Measurements from ENCODE around the gene SLC13A4. TPM values are rescaled to one million over a fixed set of nuclear protein-coding genes. Genes with fewer than 3 reads are reported as not detected.

The SLC13A4 gene
- total RNA-seq, 6 donors from 2014 or later: 0.20 to 0.30 TPM; not detected in 4

DNA sequence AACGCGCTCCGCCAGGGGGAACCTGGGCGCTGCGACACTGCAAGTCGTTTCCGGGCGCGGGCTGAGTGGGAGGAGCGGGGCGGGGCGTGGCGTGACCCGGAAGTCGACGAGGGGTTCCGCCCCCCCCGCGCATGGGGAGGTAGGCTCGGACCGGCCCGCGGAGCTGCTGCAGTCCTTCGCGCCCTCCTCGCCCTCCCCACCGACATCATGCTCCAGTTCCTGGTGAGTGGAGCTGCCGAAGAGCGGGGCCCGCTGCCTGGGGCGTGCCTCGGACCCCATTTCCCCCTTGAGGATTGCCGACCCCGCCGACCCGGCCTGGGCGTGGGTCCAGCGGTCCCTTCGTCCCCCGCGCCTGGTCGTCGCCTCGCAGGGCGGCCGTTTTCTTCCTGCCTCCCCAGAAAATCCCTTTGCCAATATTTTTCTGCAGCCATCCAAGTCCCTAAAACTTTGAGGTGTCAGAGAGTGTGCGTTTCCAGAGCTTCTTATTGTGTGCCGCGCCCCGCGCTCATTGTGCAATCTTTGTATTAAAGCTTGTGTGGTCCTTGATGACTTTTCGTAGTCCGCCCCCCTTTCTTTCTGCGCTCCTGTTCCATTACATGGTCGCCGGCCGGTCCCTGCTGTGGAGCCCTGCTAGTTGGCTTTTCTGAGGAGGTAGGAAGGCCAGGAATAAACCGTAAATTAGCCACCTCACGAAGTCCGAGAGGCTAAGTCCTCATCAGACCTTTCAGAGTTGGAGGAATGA, 65.4 kb downstream of the SLC13A4 start, which contains the start of gene STMP1:
STMP1 (plus strand) TSS at position 142 of the 742 bp plus-strand sequence.
- Histone ChIP-seq H3K4me3 (peak within 1 kb of the TSS; percentile 74 to 97 (median 92)), H3K36me3 (peaks cover 0 to 3% (median 0%) of the 10 kb centered on the region in 4 donors), H3K4me1 (peaks cover 20 to 52% (median 24%) of the 10 kb centered on the region in 4 donors), H3K27ac (peak within 1 kb of the TSS; percentile 87 to 93 (median 90)), H3K27me3 (no peaks in the 10 kb centered on the region), H3K9me3 (no peaks in the 10 kb centered on the region)
- DNase-seq (peak; percentile 96 to 99), ATAC-seq (ENCODE audit: low FRiP score in 2 of 2) (peak; percentile 99)
- peak in 1 of 4 donors; percentile 49 for TF ChIP-seq EP300 (IDR thresholded peaks at IDR 0.05)
- TF ChIP-seq POLR2A (IDR thresholded peaks at IDR 0.05): peak in 3 of 4 donors; percentile 89 to 96 (median 92)
- TF ChIP-seq POLR2AphosphoS5 (IDR thresholded peaks at IDR 0.05): peak; percentile 96 to 98
- TF ChIP-seq, protein P1, sequence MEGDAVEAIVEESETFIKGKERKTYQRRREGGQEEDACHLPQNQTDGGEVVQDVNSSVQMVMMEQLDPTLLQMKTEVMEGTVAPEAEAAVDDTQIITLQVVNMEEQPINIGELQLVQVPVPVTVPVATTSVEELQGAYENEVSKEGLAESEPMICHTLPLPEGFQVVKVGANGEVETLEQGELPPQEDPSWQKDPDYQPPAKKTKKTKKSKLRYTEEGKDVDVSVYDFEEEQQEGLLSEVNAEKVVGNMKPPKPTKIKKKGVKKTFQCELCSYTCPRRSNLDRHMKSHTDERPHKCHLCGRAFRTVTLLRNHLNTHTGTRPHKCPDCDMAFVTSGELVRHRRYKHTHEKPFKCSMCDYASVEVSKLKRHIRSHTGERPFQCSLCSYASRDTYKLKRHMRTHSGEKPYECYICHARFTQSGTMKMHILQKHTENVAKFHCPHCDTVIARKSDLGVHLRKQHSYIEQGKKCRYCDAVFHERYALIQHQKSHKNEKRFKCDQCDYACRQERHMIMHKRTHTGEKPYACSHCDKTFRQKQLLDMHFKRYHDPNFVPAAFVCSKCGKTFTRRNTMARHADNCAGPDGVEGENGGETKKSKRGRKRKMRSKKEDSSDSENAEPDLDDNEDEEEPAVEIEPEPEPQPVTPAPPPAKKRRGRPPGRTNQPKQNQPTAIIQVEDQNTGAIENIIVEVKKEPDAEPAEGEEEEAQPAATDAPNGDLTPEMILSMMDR (IDR thresholded peaks at IDR 0.05): peak; percentile 84 to 98 (median 96)
- 0 to 1% methylated on average over 16 to 50 of the region's 60 CpGs for WGBS, 2 donors

DNA sequence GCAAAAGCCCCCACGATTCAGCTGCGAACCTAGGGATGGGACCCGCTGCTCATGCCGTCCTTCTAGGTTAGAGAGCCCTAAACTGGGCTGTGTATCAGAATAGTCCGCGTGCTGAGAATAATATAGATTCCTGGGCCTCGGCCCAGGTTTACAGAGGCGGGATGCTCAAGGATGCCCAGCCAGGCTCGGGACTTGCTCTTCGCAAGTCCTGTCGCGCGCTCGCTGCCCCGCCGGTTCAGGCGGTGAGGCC, 65.9 kb downstream of the SLC13A4 start:
- no peak for ATAC-seq (ENCODE audit: low FRiP score in 2 of 2)
- H3K27me3 ChIP-seq: no peaks in the 10 kb centered on the region
- no peak for TF ChIP-seq EP300 (IDR thresholded peaks at IDR 0.05)
- TF ChIP-seq POLR2A (IDR thresholded peaks at IDR 0.05): no peak
- TF ChIP-seq, protein P1 (IDR thresholded peaks at IDR 0.05): no peak
- no peak for TF ChIP-seq POLR2AphosphoS5 (IDR thresholded peaks at IDR 0.05)
- H3K4me1 ChIP-seq: peaks cover 20 to 49% (median 24%) of the 10 kb centered on the region in 4 donors
- H3K4me3 ChIP-seq: peak overlapping the region; percentile 26 to 93 (median 82)
- peak overlapping the region; percentile 87 to 93 (median 90) for H3K27ac ChIP-seq
- peaks cover 0 to 3% (median 0%) of the 10 kb centered on the region in 4 donors for H3K36me3 ChIP-seq
- no peaks in the 10 kb centered on the region for H3K9me3 ChIP-seq
- WGBS, 2 donors: 10 to 40% methylated on average over 2 to 17 of the region's 17 CpGs
- no peak for DNase-seq

- peaks cover 0 to 3% (median 0%) of the 10 kb centered on the region in 4 donors for H3K36me3 ChIP-seq
- H3K4me1 ChIP-seq: peaks cover 20 to 43% (median 23%) of the 10 kb centered on the region in 4 donors
- H3K27me3 ChIP-seq: no peaks in the 10 kb centered on the region
- WGBS, 2 donors: 68 to 77% methylated on average over 14 of the region's 14 CpGs
- DNase-seq (peak; percentile 23 to 43), ATAC-seq (ENCODE audit: low FRiP score in 2 of 2) (peak; percentile 1 to 58)
- no peaks in the 10 kb centered on the region for H3K9me3 ChIP-seq
- TF ChIP-seq, protein P1 (IDR thresholded peaks at IDR 0.05): no peak
- TF ChIP-seq EP300 (IDR thresholded peaks at IDR 0.05) (no peak), POLR2AphosphoS5 (IDR thresholded peaks at IDR 0.05) (no peak), POLR2A (IDR thresholded peaks at IDR 0.05) (no peak)
- H3K4me3 ChIP-seq: peak overlapping the region; percentile 26 to 93 (median 82)
- peak overlapping the region; percentile 87 to 93 (median 90) for H3K27ac ChIP-seq
Observed at GRCh38 chr7:135661311-135662122, 66.5 kb downstream of the SLC13A4 start.

DNA sequence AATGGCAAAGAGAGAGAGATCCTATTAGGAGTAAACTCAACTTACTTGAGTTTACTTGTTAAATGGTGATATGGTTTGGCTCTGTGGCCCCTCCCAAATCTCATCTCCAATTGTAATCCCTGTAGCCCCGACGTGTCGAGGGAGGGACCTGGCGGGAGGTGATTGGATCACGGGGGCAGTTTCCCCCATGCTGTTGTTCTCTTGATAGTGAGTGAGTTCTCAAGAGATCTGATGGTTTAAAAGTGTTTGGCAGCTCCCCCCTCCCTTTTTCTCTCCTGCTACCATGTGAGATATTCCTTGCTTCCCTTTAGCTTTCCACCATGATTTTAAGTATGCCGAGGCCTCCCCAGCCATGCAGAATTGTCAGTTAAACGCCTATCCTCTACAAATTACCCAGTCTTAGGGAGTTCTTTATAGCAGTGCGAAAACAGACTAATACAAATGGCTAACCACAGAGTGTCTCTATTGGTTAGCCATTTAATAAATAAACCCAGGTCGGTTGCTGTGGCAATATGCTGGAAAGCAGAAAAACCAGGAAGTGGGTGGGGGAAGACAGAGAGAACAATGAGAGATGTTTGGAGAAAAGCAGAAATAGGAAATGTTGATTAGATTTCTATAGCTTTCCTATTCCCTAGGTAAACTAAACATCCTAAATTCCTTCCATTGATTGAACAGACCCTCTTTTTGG, 68.7 kb downstream of the SLC13A4 start:
- Histone ChIP-seq H3K9me3 (no peaks in the 10 kb centered on the region), H3K4me1 (peaks cover 20 to 29% (median 21%) of the 10 kb centered on the region in 4 donors), H3K36me3 (no peaks in the 10 kb centered on the region), H3K4me3 (no peak overlapping the region), H3K27ac (peak overlapping the region in 2 of 4 donors; percentile 40 to 78), H3K27me3 (no peaks in the 10 kb centered on the region)
- ATAC-seq (ENCODE audit: low FRiP score in 2 of 2) (no peak), DNase-seq (no peak)
- WGBS, 2 donors: 62 to 73% methylated on average over 9 of the region's 9 CpGs
- TF ChIP-seq, protein P1 (IDR thresholded peaks at IDR 0.05): no peak
- TF ChIP-seq POLR2AphosphoS5 (IDR thresholded peaks at IDR 0.05) (no peak), EP300 (IDR thresholded peaks at IDR 0.05) (no peak), POLR2A (IDR thresholded peaks at IDR 0.05) (no peak)

Measured in upper lobe of left lung (tissue), 6 donors.